GM15510 (cell line): Measurements from ENCODE around the gene FCAR.
"Not testable (repeated sequence)": the region's sequence is repeated elsewhere in the genome, so short reads cannot be mapped to it uniquely, and the experiment has no call there.

ENCODE experiments used
- POLR2A ChIP-seq: IDR thresholded peaks from 3 replicates; pipeline ENCODE4 v1.6.1; 2011; ENCODE audit warnings: borderline replicate concordance; ENCODE audit not compliant: insufficient read length; ENCODE audit errors: extremely low read depth

Gene FCAR

GRCh38 chr19:54873990-54874389 is at the start of gene FCAR:
Gene FCAR (plus strand): TSS chr19:54874235. CDS start chr19:54874290, 55 bp downstream.
- no peak for TF ChIP-seq POLR2A

- TF ChIP-seq POLR2A, result not testable (repeated sequence)
These were observed 41.5 kb upstream of the FCAR start, which contains the start of gene KIR2DS4 for GRCh38 chr19:54832496-54832895. Gene KIR2DS4 (plus strand): TSS chr19:54832676.

DNA sequence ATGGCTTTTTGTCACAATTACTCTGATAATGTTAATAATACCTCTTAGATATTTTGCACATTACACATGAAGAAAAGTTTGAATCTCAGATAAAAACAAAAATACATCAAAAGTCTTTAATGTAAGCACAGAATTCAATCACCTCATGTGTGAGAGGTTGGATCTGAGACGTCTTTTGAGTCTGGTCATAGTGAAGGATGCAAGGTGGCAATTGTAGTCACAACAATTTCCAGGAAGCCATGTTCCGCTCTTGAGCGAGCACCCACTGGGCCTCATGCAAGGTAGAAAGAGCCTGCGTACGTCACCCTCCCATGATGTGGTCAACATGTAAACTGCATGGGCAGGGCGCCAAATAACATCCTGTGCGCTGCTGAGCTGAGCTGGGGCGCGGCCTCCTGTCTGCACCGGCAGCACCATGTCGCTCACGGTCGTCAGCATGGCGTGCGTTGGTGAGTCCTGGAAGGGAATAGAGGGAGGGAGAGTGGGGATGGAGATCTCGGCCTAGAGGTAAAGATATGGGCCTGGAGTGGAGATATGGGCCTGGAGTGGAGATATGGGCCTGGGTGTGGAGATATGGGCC is 23.9 kb upstream of the FCAR start, which contains the start of gene KIR3DL2:
Gene KIR3DL2, plus strand, starts transcription at position 383 of the 580 bp plus-strand sequence. Its CDS starts 33 bp downstream, at position 416.
- TF ChIP-seq POLR2A, result not testable (repeated sequence)

GRCh38 chr19:54850930-54851329 is 23.1 kb upstream of the FCAR start:
- no peak for TF ChIP-seq POLR2A

- TF ChIP-seq POLR2A, result no peak
These were observed 22.7 kb upstream of the FCAR start for GRCh38 chr19:54851353-54851752.

GRCh38 chr19:54871696-54872095 is 2.3 kb upstream of the FCAR start:
- no peak for TF ChIP-seq POLR2A

GRCh38 chr19:54875506-54875905 is 1.5 kb downstream of the FCAR start:
- no peak for TF ChIP-seq POLR2A

DNA sequence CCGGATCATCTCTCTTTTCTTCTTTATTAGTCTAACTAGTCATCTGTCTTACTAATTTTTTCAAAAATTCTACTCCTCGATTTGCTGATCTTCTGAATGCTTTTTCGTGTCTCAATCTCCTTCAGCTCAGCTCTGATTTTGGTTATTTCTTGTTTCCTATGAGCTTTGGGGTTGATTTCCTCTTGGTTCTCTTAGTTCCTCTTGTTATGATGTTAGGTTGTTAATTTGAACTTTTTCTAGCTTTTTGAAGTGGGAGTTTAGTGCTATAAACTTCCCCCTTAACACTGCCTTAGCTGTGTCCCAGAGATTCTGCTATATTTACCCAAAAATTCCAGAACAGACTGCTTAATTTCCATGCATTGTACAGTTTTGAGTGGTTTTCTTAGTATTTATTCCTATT is 3.4 kb downstream of the FCAR start:
- TF ChIP-seq POLR2A, result no peak

DNA sequence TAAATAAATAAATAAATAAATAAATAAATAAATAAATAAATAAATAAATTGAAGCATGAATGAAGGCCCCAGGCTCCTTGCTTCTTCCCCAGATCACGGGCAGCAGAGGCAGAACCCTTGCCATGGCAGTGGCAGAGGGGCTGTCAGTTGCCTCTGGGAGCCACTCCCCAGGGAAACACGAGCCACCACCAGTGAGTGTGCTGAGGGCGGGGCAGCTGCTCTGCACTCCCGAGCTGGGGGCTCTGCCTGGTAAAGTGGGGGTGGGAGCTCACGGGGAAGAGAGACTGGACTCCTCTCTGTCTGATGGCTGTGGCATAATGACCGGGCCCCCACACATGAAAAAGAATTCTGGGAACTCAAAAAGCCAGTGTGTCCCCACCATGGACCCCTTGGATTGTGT is 7.8 kb downstream of the FCAR start:
- TF ChIP-seq POLR2A, result no peak

DNA sequence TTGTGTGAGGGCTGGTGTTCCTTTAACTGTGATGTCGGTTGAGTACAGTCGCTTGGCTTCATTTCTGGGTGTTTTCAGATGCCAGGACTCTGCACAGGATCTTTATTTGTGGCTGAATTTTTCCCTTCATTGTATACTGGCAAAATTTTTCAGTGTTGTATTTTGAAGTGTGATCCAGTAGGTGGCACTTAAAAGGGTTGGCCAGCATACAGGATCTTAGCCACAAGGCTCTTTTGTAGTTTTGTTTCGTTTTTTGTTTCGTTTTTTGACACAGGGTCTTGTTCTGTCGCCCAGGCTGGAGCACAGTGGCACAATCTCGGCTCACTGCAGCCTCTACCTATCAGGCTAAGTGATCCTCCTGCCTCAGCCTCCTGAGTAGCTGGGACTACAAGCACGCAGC is 8.7 kb downstream of the FCAR start:
- no peak for TF ChIP-seq POLR2A

GRCh38 chr19:54883228-54883627 is 9.2 kb downstream of the FCAR start:
- TF ChIP-seq POLR2A, result no peak

GRCh38 chr19:54888239-54888638 is 14.2 kb downstream of the FCAR start:
- TF ChIP-seq POLR2A, result no peak

DNA sequence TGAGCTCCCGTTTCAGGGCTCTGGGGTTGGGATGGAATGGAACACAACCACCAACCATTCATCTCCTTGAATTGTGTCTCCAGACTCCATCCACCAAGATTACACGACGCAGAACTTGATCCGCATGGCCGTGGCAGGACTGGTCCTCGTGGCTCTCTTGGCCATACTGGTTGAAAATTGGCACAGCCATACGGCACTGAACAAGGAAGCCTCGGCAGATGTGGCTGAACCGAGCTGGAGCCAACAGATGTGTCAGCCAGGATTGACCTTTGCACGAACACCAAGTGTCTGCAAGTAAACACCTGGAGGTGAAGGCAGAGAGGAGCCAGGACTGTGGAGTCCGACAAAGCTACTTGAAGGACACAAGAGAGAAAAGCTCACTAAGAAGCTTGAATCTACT is 15.5 kb downstream of the FCAR start:
- no peak for TF ChIP-seq POLR2A

GRCh38 chr19:54893406-54893805 is 19.4 kb downstream of the FCAR start:
- no peak for TF ChIP-seq POLR2A

DNA sequence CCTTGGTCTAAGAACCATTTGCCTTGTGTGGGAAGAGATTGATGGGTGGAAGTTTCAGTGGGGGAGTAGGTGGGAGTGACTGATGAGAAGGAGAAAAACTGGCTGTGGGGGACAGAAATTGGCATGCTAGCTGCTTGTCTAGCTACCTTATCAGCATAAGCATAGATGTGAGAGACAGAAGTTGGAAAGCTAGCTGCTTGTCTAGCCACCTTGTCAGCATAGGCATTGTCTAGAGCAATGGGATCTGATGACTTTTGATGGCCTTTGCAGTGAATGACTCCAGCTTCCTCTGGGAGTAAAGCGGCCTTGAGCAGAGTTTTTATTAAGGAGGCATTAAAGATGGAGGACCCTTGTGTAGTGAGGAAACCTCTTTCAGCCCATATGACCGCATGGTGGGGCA is 22.0 kb downstream of the FCAR start:
- no peak for TF ChIP-seq POLR2A

- no peak for TF ChIP-seq POLR2A
These were observed 28.0 kb downstream of the FCAR start for GRCh38 chr19:54902061-54902460.

- no peak for TF ChIP-seq POLR2A
These were observed 29.3 kb downstream of the FCAR start for GRCh38 chr19:54903303-54903702.
